A673 (cell line): ENCODE measurements around the gene PTX4. TPM values are rescaled to one million over a fixed set of nuclear protein-coding genes. Genes with fewer than 3 reads are reported as not detected.

Experiments used
- BruUV-seq: library from RNA; stranded (reverse); fragments of 400-500 nt; replicated peaks from 2 replicates; lab custom pipeline; 2021; lab: Mats Ljungman, UMichigan
- CTCF ChIA-PET: fragments of 300-600 bp; sonication (Branson Sonifier 250); formaldehyde crosslinking; loops from one replicate; lab custom pipeline; 2022; ENCODE audit warnings: antibody characterized with exemption; lab: Charles Lee
- POLR2A ChIA-PET: fragments of 300-600 bp; sonication (Branson Sonifier 250); formaldehyde crosslinking; loops from one replicate; lab custom pipeline; 2022; ENCODE audit warnings: antibody characterized with exemption; ENCODE audit not compliant: low non-redundant PET; lab: Charles Lee
- DNase-seq: peaks from one replicate; pipeline ENCODE4 v3.0.0-alpha.2; 2015; ENCODE audit warnings: low spot score
- H3K27ac ChIP-seq: fragments of 200-600 bp; sonication (generic); 2 replicates; pipeline ENCODE4 v1.5.1; 2016; ENCODE audit warnings: mixed run types, low read depth, mild to moderate bottlenecking, mixed read lengths, antibody characterized with exemption, low read length; ENCODE audit not compliant: poor library complexity, severe bottlenecking
- H3K27me3 ChIP-seq: fragments of 200-600 bp; sonication (generic); replicated peaks from 2 replicates; pipeline ENCODE4 v1.6.1; 2017; ENCODE audit warnings: mixed run types, low read depth, mild to moderate bottlenecking, mixed read lengths, antibody characterized with exemption, low read length; ENCODE audit not compliant: insufficient read depth, poor library complexity
- H3K36me3 ChIP-seq: fragments of 200-600 bp; sonication (generic); 2 replicates; pipeline ENCODE4 v1.6.1; 2016; ENCODE audit warnings: mixed run types, mild to moderate bottlenecking, mixed read lengths, antibody characterized with exemption, low read length; ENCODE audit not compliant: insufficient read depth, poor library complexity, severe bottlenecking
- H3K4me1 ChIP-seq: fragments of 200-600 bp; sonication (generic); 2 replicates; pipeline ENCODE4 v1.6.1; 2017; ENCODE audit warnings: mixed run types, mild to moderate bottlenecking, mixed read lengths, antibody characterized with exemption, low read length; ENCODE audit not compliant: insufficient read depth, poor library complexity, severe bottlenecking
- H3K4me3 ChIP-seq: fragments of 200-600 bp; sonication (generic); 2 replicates; pipeline ENCODE4 v1.5.1; 2016; ENCODE audit warnings: low read depth, mixed run types, mild to moderate bottlenecking, mixed read lengths, low read length; ENCODE audit not compliant: poor library complexity, severe bottlenecking
- H3K9me3 ChIP-seq: fragments of 200-600 bp; sonication (generic); 2 replicates; pipeline ENCODE4 v1.6.1; 2016; ENCODE audit warnings: mixed run types, low read depth, mild to moderate bottlenecking, mixed read lengths, antibody characterized with exemption, low read length; ENCODE audit not compliant: poor library complexity, severe bottlenecking
- EZH2 ChIP-seq: fragments of 200-600 bp; sonication (generic); IDR thresholded peaks from 2 replicates; pipeline ENCODE4 v1.6.1; 2017; ENCODE audit warnings: borderline replicate concordance, low read depth, mild to moderate bottlenecking, mixed read lengths, antibody characterized with exemption, low read length; ENCODE audit not compliant: poor library complexity, severe bottlenecking
- intact Hi-C: fragments of 100-400 bp; cut with micrococcal nuclease; formaldehyde crosslinking; loops from one replicate; pipeline ENCODE4 v1.10.0; 2022; ENCODE audit not compliant: unreplicated experiment
- total RNA-seq: library from RNA; stranded (reverse); gene quantifications from 2 replicates; pipeline ENCODE4 v1.2.3, GENCODE V29; 2021
- TF ChIP-seq, protein P1 (sequence below): fragments of 300-800, 200-600 bp; sonication (generic); conservative IDR thresholded peaks from 2 replicates; pipeline ENCODE4 v1.5.1; 2017; ENCODE audit warnings: low read depth, mild to moderate bottlenecking, antibody characterized with exemption, low read length, moderate library complexity, mixed read lengths

The PTX4 gene
- total RNA-seq, 1 experiment from 2014 or later, result not detected

DNA sequence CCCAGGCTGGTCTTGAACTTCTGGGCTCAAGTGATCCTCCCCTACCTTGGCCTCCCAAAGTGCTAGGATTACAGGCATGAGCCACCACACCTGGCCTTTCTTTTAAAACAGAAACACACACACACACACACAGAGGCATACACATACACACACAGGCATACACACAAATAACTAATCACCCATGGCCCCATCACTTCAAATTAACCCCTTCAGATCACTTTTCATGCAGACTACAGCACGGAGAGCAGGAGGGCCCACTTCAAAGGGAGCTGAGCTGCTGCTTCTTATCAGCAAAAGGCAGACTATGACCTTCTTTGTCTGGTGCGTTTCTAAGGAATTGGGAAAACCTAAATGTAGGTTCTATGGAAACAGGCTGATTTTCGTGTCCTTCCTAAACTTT lies 15.8 kb downstream of the PTX4 start:
- intact Hi-C loops, result no loop called here
- H3K4me3 ChIP-seq, result no peak overlapping the region
- ChIA-PET POLR2A (no interaction called here), CTCF (no interaction called here)
- no peaks in the 10 kb centered on the region for H3K36me3 ChIP-seq
- no peaks in the 10 kb centered on the region for H3K9me3 ChIP-seq
- no peak for TF ChIP-seq EZH2
- TF ChIP-seq, protein P1, sequence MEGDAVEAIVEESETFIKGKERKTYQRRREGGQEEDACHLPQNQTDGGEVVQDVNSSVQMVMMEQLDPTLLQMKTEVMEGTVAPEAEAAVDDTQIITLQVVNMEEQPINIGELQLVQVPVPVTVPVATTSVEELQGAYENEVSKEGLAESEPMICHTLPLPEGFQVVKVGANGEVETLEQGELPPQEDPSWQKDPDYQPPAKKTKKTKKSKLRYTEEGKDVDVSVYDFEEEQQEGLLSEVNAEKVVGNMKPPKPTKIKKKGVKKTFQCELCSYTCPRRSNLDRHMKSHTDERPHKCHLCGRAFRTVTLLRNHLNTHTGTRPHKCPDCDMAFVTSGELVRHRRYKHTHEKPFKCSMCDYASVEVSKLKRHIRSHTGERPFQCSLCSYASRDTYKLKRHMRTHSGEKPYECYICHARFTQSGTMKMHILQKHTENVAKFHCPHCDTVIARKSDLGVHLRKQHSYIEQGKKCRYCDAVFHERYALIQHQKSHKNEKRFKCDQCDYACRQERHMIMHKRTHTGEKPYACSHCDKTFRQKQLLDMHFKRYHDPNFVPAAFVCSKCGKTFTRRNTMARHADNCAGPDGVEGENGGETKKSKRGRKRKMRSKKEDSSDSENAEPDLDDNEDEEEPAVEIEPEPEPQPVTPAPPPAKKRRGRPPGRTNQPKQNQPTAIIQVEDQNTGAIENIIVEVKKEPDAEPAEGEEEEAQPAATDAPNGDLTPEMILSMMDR, result no peak
- H3K27me3 ChIP-seq, result no peaks in the 10 kb centered on the region
- H3K27ac ChIP-seq, result no peak overlapping the region
- DNase-seq, result no peak
- H3K4me1 ChIP-seq, result peaks cover 11% of the 10 kb centered on the region
- BruUV-seq, result no TSS peak

DNA sequence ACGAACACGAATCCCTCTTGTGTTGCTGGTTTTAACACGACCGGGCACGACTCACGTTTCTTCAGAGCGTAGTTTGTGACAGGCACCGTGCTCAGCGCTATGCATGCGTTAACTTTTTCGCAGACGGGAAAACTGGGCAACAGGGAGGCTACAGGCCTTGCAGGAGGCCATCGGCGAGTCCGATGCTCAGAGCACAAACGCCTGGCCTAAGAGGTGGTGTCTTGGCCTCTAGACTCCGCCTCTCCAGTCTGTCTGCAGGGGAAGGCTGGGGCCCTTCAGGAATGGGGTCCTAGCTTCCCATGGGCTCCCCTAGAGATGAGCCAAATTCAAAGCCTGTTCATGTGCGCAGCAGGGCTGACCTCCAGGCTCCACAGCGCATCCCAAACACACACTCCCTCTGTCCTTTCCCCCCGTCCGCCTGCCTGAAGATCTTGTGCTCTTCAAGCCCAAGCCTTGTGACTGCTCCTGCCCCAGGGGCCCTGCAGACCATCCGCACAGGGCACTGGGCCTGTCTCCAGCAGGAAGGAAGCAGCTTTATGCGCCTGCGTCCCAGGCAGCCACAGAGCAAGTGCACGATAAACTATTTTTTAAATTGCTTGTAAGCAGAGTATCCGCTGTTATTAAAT lies 17.1 kb downstream of the PTX4 start:
- BruUV-seq, result no TSS peak
- Histone ChIP-seq H3K4me1 (peaks cover 11% of the 10 kb centered on the region), H3K36me3 (no peaks in the 10 kb centered on the region), H3K9me3 (no peaks in the 10 kb centered on the region), H3K4me3 (no peak overlapping the region), H3K27me3 (no peaks in the 10 kb centered on the region), H3K27ac (no peak overlapping the region)
- intact Hi-C loops, result no loop called here
- POLR2A ChIA-PET, result no interaction called here
- CTCF ChIA-PET, result no interaction called here
- no peak for TF ChIP-seq EZH2
- TF ChIP-seq, protein P1, result no peak
- no peak for DNase-seq

DNA sequence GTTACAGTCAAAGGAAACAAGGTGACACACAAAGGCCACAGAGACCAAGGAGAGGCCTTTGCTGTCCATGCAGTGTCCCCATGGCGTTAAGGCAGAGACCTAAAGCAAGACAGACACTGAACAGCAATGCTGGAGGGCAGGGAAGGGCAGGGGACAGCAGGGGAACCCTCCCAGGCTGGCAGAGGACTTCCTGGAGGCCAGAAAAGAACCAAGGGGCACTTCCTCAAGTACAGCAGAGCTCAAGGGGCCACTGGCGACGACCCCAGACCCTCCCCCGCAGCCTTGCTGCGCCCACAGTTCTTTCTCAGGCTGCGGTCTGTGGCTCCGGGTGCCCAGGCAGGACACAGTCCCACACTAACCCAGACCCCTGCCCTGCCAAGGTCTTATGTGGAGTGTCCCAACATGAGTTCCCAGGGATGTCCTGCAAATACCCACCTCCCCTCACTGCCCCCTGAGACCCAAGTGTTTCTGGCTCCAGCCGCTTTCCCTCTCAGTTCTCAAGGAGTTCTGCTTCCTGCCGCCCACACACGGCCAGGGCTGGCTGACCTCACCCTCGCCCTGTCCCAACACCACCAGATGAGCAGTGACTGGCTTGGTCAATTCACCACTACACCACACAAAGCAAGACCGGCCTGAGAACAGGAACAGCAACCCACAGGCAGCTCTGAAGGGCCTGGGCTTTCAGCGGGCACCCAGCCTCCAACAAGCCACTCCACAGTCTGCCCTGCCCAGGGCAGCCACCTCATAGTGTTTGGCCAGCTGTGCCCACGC lies 18.1 kb downstream of the PTX4 start:
- DNase-seq, result no peak
- peaks cover 9% of the 10 kb centered on the region for H3K4me1 ChIP-seq
- ChIA-PET CTCF (no interaction called here), POLR2A (no interaction called here)
- no peaks in the 10 kb centered on the region for H3K9me3 ChIP-seq
- no peak overlapping the region for H3K27ac ChIP-seq
- no peak for TF ChIP-seq EZH2
- intact Hi-C loops, result no loop called here
- no peak overlapping the region for H3K4me3 ChIP-seq
- no peaks in the 10 kb centered on the region for H3K27me3 ChIP-seq
- no TSS peak for BruUV-seq
- H3K36me3 ChIP-seq, result no peaks in the 10 kb centered on the region
